Neural progenitor cell (in vitro differentiated cells): Measurements from ENCODE around the gene SLC16A13.

Source experiments
- EZH2 ChIP-seq: fragments of 200-600 bp; sonication (generic); IDR thresholded peaks from 2 replicates; pipeline ENCODE4 v1.6.1; 2017; ENCODE audit warnings: antibody characterized with exemption, mild to moderate bottlenecking, moderate library complexity
- EZH2phosphoT487 ChIP-seq: fragments of 200-600 bp; sonication (generic); IDR thresholded peaks from 2 replicates; pipeline ENCODE4 v1.6.1; 2017; ENCODE audit warnings: antibody characterized with exemption
- TF ChIP-seq, protein P1 (sequence below): fragments of 200-600 bp; sonication (generic); IDR thresholded peaks from 2 replicates; pipeline ENCODE4 v1.5.1; 2017; ENCODE audit warnings: antibody characterized with exemption, mild to moderate bottlenecking

DNA sequence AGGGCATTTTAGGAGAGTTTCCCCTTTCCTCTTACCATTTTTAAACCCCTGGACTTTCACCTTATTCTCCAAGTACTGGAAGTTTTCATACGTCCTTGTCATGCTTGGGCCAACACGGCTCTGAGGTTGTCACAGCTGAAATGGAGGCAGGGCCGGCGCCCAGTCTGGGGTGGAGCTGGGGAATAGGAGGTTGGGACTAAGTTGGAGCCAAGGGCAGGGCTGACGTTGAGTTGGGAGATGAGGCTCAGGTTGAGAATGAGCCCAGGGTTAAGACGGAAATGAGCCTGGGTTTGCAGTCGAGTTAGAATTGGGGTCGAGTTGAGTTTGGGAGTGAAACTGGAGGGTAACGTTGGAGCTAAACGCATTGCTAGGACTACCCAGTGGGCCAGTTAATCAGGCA, 42.9 kb downstream of the SLC16A13 start:
- TF ChIP-seq, protein P1, sequence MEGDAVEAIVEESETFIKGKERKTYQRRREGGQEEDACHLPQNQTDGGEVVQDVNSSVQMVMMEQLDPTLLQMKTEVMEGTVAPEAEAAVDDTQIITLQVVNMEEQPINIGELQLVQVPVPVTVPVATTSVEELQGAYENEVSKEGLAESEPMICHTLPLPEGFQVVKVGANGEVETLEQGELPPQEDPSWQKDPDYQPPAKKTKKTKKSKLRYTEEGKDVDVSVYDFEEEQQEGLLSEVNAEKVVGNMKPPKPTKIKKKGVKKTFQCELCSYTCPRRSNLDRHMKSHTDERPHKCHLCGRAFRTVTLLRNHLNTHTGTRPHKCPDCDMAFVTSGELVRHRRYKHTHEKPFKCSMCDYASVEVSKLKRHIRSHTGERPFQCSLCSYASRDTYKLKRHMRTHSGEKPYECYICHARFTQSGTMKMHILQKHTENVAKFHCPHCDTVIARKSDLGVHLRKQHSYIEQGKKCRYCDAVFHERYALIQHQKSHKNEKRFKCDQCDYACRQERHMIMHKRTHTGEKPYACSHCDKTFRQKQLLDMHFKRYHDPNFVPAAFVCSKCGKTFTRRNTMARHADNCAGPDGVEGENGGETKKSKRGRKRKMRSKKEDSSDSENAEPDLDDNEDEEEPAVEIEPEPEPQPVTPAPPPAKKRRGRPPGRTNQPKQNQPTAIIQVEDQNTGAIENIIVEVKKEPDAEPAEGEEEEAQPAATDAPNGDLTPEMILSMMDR, result no peak
- TF ChIP-seq EZH2phosphoT487 (no peak), EZH2 (no peak)
